Peyer's patch (tissue), 4 donors: Measurements from ENCODE around the gene SLC38A4.

ENCODE experiments used
- POLR2A ChIP-seq, 2 donors: fragments of 450-650 bp; IDR thresholded peaks; one replicate each; pipeline ENCODE4 v1.5.1; 2017; ENCODE audit warnings: antibody characterized with exemption in 2 of 2, mild to moderate bottlenecking in 2 of 2, moderate library complexity in 2 of 2
- TF ChIP-seq, protein P1 (sequence below), 6 experiments: fragments of 450-650 bp in 4 of 6; fragments of 200-600 bp in 2 of 6; sonication (generic) in 1 of 6; IDR thresholded peaks; one replicate each; pipeline ENCODE4 v1.5.1; 2017 to 2019; ENCODE audit warnings: antibody characterized with exemption in 6 of 6, mild to moderate bottlenecking in 3 of 6, moderate library complexity in 1 of 6

DNA sequence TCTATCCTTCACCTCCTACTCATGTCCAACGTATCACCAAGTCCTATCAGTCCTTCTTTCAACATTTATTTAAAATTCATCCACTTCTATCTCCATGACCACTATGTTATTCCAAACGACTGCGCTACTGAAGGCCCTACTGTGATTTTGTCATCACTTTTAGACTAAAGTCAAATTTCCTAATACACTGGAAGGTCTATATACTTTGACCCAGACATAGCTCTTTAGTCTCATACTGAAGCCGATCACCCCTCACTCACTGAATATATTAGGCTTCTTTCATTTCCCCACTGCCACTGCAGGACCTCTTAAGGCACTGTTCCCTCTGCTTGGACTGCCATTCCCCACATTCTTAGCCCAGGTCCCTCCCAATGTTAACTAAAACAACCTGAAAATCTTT is 25.6 kb downstream of the SLC38A4 start:
- TF ChIP-seq, protein P1, sequence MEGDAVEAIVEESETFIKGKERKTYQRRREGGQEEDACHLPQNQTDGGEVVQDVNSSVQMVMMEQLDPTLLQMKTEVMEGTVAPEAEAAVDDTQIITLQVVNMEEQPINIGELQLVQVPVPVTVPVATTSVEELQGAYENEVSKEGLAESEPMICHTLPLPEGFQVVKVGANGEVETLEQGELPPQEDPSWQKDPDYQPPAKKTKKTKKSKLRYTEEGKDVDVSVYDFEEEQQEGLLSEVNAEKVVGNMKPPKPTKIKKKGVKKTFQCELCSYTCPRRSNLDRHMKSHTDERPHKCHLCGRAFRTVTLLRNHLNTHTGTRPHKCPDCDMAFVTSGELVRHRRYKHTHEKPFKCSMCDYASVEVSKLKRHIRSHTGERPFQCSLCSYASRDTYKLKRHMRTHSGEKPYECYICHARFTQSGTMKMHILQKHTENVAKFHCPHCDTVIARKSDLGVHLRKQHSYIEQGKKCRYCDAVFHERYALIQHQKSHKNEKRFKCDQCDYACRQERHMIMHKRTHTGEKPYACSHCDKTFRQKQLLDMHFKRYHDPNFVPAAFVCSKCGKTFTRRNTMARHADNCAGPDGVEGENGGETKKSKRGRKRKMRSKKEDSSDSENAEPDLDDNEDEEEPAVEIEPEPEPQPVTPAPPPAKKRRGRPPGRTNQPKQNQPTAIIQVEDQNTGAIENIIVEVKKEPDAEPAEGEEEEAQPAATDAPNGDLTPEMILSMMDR (IDR thresholded peaks at IDR 0.05), result no peak
- TF ChIP-seq POLR2A (IDR thresholded peaks at IDR 0.05), result no peak
